NCI-H187 (cell line): Measurements from ENCODE around the gene ANXA2.

ENCODE experiments used
- DNase-seq, 2 experiments: peaks; one replicate each; lab custom pipeline; 2025; lab: John Stamatoyannopoulos, UW

ANXA2 gene

GRCh38 chr15:60389261-60390077, 8.3 kb downstream of the ANXA2 start:
- no peak for DNase-seq

- DNase-seq = no peak
Observed at GRCh38 chr15:60387321-60387720, 10.5 kb downstream of the ANXA2 start.

GRCh38 chr15:60386615-60387014, 11.2 kb downstream of the ANXA2 start:
- DNase-seq = no peak

- no peak for DNase-seq
Observed at GRCh38 chr15:60385620-60386552, 11.9 kb downstream of the ANXA2 start.

- no peak for DNase-seq
Observed at GRCh38 chr15:60384526-60385126, 13.2 kb downstream of the ANXA2 start.

- DNase-seq = no peak
Observed at GRCh38 chr15:60384053-60384452, 13.7 kb downstream of the ANXA2 start.

GRCh38 chr15:60382773-60383674, 14.8 kb downstream of the ANXA2 start:
- DNase-seq = no peak

- no peak for DNase-seq
Observed at GRCh38 chr15:60381148-60381788, 16.5 kb downstream of the ANXA2 start.

GRCh38 chr15:60379525-60380274, 18.1 kb downstream of the ANXA2 start:
- no peak for DNase-seq

- no peak for DNase-seq
Observed at GRCh38 chr15:60379185-60379524, 18.6 kb downstream of the ANXA2 start.

- DNase-seq = peak; percentile 29 to 42
Observed at GRCh38 chr15:60376677-60377095, 21.1 kb downstream of the ANXA2 start.

GRCh38 chr15:60375306-60375705, 22.5 kb downstream of the ANXA2 start:
- no peak for DNase-seq

GRCh38 chr15:60374628-60375081, 23.1 kb downstream of the ANXA2 start:
- peak; percentile 40 to 68 for DNase-seq

GRCh38 chr15:60374209-60374608, 23.6 kb downstream of the ANXA2 start:
- no peak for DNase-seq

GRCh38 chr15:60373745-60374144, 24.0 kb downstream of the ANXA2 start:
- DNase-seq = no peak

- no peak for DNase-seq
Observed at GRCh38 chr15:60373327-60373726, 24.5 kb downstream of the ANXA2 start.

GRCh38 chr15:60372756-60373155, 25.0 kb downstream of the ANXA2 start:
- no peak for DNase-seq

GRCh38 chr15:60372227-60372626, 25.6 kb downstream of the ANXA2 start:
- DNase-seq = no peak

GRCh38 chr15:60371175-60372051, 26.4 kb downstream of the ANXA2 start:
- no peak for DNase-seq
